H9 (cell line): Measurements from ENCODE around the gene NCAM1. TPM values are rescaled to one million over a fixed set of nuclear protein-coding genes. Genes with fewer than 3 reads are reported as not detected.

Source experiments
- DNase-seq: peaks from one replicate; pipeline ENCODE4 v3.0.0-alpha.2; 2017
- H2AFZ ChIP-seq: one replicate; pipeline ENCODE4 v1.6.1; 2013; ENCODE audit warnings: mild to moderate bottlenecking, low read length, control low read depth, moderate library complexity
- H2AK5ac ChIP-seq: 2 replicates; pipeline ENCODE4 v1.6.1; 2013; ENCODE audit warnings: low read length, control low read depth, mixed read lengths; ENCODE audit not compliant: insufficient read length
- H2BK120ac ChIP-seq: one replicate; pipeline ENCODE4 v1.6.1; 2013; ENCODE audit warnings: low read depth, mild to moderate bottlenecking, low read length, control low read depth, inconsistent platforms; ENCODE audit not compliant: poor library complexity, severe bottlenecking
- H2BK12ac ChIP-seq: 2 replicates; pipeline ENCODE4 v1.6.1; 2013; ENCODE audit warnings: low read length, control low read depth, mixed read lengths, low read depth; ENCODE audit not compliant: insufficient read length
- H2BK15ac ChIP-seq: 2 replicates; pipeline ENCODE4 v1.6.1; 2013; ENCODE audit warnings: low read depth, low read length, control low read depth
- H2BK20ac ChIP-seq: one replicate; pipeline ENCODE4 v1.6.1; 2013; ENCODE audit warnings: low read depth, mild to moderate bottlenecking, low read length, control low read depth, inconsistent platforms; ENCODE audit not compliant: poor library complexity, severe bottlenecking
- H2BK5ac ChIP-seq: 2 replicates; pipeline ENCODE4 v1.6.1; 2013; ENCODE audit warnings: low read length, control low read depth, mixed read lengths; ENCODE audit not compliant: insufficient read length
- H3K14ac ChIP-seq: 2 replicates; pipeline ENCODE4 v1.6.1; 2013; ENCODE audit warnings: low read length, control low read depth; ENCODE audit not compliant: insufficient read depth
- H3K18ac ChIP-seq: 2 replicates; pipeline ENCODE4 v1.6.1; 2013; ENCODE audit warnings: low read depth, mild to moderate bottlenecking, mixed read lengths, low read length, control low read depth; ENCODE audit not compliant: insufficient read length
- H3K23ac ChIP-seq: 2 replicates; pipeline ENCODE4 v1.6.1; 2013; ENCODE audit warnings: low read length, control low read depth, mixed read lengths, low read depth; ENCODE audit not compliant: insufficient read length
- H3K23me2 ChIP-seq: 2 replicates; pipeline ENCODE4 v1.6.1; 2013; ENCODE audit warnings: low read depth, mild to moderate bottlenecking, mixed read lengths, low read length, control low read depth; ENCODE audit not compliant: insufficient read length, poor library complexity, severe bottlenecking
- H3K27ac ChIP-seq: 2 replicates; pipeline ENCODE4 v1.5.1; 2013; ENCODE audit warnings: low read length, control low read depth, mixed read lengths, low read depth; ENCODE audit not compliant: insufficient read length
- H3K27me3 ChIP-seq: 2 replicates; pipeline ENCODE4 v1.6.1; 2013; ENCODE audit warnings: low read length, control low read depth, inconsistent platforms; ENCODE audit not compliant: insufficient read depth
- H3K4ac ChIP-seq: 2 replicates; pipeline ENCODE4 v1.6.1; 2013; ENCODE audit warnings: low read depth, mild to moderate bottlenecking, control low read depth, inconsistent platforms, low read length, moderate library complexity
- H3K4me1 ChIP-seq: 2 replicates; pipeline ENCODE4 v1.6.1; 2013; ENCODE audit warnings: low read length, control low read depth, inconsistent platforms; ENCODE audit not compliant: insufficient read depth
- H3K4me2 ChIP-seq: 2 replicates; pipeline ENCODE4 v1.6.1; 2013; ENCODE audit warnings: low read length, control low read depth, mixed read lengths; ENCODE audit not compliant: insufficient read length, insufficient read depth
- H3K56ac ChIP-seq: 2 replicates; pipeline ENCODE4 v1.6.1; 2013; ENCODE audit warnings: low read depth, mild to moderate bottlenecking, mixed read lengths, low read length, control low read depth; ENCODE audit not compliant: insufficient read length
- H3K79me1 ChIP-seq: 2 replicates; pipeline ENCODE4 v1.6.1; 2013; ENCODE audit warnings: low read depth, mild to moderate bottlenecking, moderate library complexity, low read length, control low read depth, inconsistent platforms; ENCODE audit not compliant: insufficient read depth, poor library complexity, severe bottlenecking
- H3K79me2 ChIP-seq: 2 replicates; pipeline ENCODE4 v1.6.1; 2013; ENCODE audit warnings: low read length, control low read depth, inconsistent platforms; ENCODE audit not compliant: insufficient read depth
- H3K9ac ChIP-seq: 2 replicates; pipeline ENCODE4 v1.6.1; 2013; ENCODE audit warnings: low read length, control low read depth, mixed read lengths; ENCODE audit not compliant: insufficient read length; ENCODE audit errors: extremely low read depth
- H3K9me3 ChIP-seq: one replicate; pipeline ENCODE4 v1.6.1; 2013; ENCODE audit warnings: low read depth, low read length, inconsistent platforms; ENCODE audit not compliant: control insufficient read depth
- H3T11ph ChIP-seq: one replicate; pipeline ENCODE4 v1.6.1; 2013; ENCODE audit warnings: mild to moderate bottlenecking, low read length, control low read depth, inconsistent platforms
- H4K20me1 ChIP-seq: one replicate; pipeline ENCODE4 v1.6.1; 2013; ENCODE audit not compliant: control insufficient read depth, insufficient read length, insufficient read depth
- H4K5ac ChIP-seq: 2 replicates; pipeline ENCODE4 v1.6.1; 2013; ENCODE audit warnings: low read depth, mild to moderate bottlenecking, mixed read lengths, low read length, control low read depth; ENCODE audit not compliant: insufficient read length
- H4K8ac ChIP-seq: replicated peaks from 2 replicates; pipeline ENCODE4 v1.6.1; 2013; ENCODE audit warnings: low read length, control low read depth, mixed read lengths, low read depth; ENCODE audit not compliant: insufficient read length
- H4K91ac ChIP-seq: 2 replicates; pipeline ENCODE4 v1.6.1; 2013; ENCODE audit warnings: low read depth, mild to moderate bottlenecking, moderate library complexity, mixed read lengths, low read length, control low read depth; ENCODE audit not compliant: insufficient read length
- H3K27ac Mint-ChIP-seq, 3 experiments: 2 replicates in 2 of 3; 3 replicates in 1 of 3; pipeline ENCODE4 v1.8.0; 2020 to 2021; ENCODE audit warnings: mixed read lengths in 3 of 3, mild to moderate bottlenecking in 1 of 3, moderate library complexity in 1 of 3
- H3K27me3 Mint-ChIP-seq: 2 replicates; pipeline ENCODE4 v1.8.0; 2021; ENCODE audit warnings: low read depth, mild to moderate bottlenecking, moderate library complexity, mixed read lengths
- H3K36me3 Mint-ChIP-seq, 3 experiments: 2 replicates in 2 of 3; 3 replicates in 1 of 3; pipeline ENCODE4 v1.8.0; 2020 to 2021; ENCODE audit warnings: low read depth in 3 of 3, mixed read lengths in 3 of 3; ENCODE audit not compliant: insufficient read depth in 1 of 3
- H3K4me1 Mint-ChIP-seq, 2 experiments: 2 replicates each; pipeline ENCODE4 v1.8.0; 2020; ENCODE audit warnings: mixed read lengths in 2 of 2
- H3K4me3 Mint-ChIP-seq, 2 experiments: 2 replicates in 1 of 2; 3 replicates in 1 of 2; pipeline ENCODE4 v1.8.0; 2020 to 2021; ENCODE audit warnings: mild to moderate bottlenecking in 2 of 2, mixed read lengths in 2 of 2, moderate library complexity in 1 of 2
- H3K9me3 Mint-ChIP-seq, 2 experiments: 2 replicates in 1 of 2; 3 replicates in 1 of 2; pipeline ENCODE4 v1.8.0; 2020; ENCODE audit warnings: mild to moderate bottlenecking in 2 of 2, mixed read lengths in 2 of 2, moderate library complexity in 1 of 2
- WGBS: extraction: QIAGEN DNeasy Blood & Tissue Kit; methylation state at CpG from one replicate; pipeline ENCODE4 v1.1.7; 2013; ENCODE audit warnings: missing lambda C conversion rate, low lambda C conversion rate, mixed read lengths; ENCODE audit not compliant: insufficient read length; ENCODE audit errors: extremely low coverage; 5-methylcytosine and 5-hydroxymethylcytosine counted together
- total RNA-seq: library from RNA; stranded (reverse); gene quantifications from 2 replicates; pipeline ENCODE4 v1.2.1, GENCODE V29; 2021
- TF ChIP-seq, protein P1 (sequence below): fragments of 200-600 bp; sonication (generic); conservative IDR thresholded peaks from 3 replicates; pipeline ENCODE4 v1.8.0; 2021; ENCODE audit warnings: antibody characterized with exemption, mild to moderate bottlenecking

NCAM1 gene
- total RNA-seq, 1 experiment from 2014 or later = 2.5 TPM

DNA sequence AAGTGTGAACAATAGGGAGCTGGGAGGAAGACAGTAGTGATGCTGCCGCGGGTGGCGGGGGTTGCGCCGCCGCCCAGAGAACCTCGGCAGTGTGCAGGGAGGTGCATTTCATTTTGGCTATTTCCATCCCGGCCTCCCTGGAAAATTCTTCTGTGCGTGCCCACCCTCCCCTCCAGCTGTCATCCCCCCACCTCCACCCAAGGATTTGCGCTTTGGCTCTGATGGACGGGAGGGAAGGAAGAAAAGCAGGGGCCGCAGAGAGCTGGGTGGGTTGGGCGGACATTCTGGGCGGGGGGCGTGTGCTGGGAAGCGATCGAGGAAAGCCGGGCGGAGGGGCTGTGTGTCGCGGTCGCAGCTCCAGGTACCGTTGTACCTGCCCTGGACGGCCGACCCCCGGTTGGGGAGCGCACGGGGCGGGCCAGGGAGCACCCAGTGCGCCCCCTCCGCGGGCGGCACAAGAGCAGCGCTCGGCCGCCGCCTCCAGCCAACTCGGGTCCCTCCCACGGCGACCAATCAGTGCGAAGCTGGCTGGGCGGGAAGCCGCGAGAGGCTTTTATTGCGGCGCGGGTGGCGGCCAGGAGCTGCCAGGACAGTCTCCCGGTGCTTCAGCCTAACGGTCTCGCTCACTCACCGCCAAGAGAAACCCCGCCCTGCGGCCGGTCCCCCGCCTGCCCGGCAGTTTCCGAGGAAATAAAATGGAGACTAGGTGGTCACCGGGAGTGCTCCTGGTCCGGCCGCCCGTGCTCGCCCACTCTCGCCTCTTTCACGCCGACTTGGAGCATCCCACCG, 1.6 kb downstream of the NCAM1 start:
- H3K23me2 ChIP-seq = peaks cover 21% of the 10 kb centered on the region
- H2BK20ac ChIP-seq = no peak overlapping the region
- no peak overlapping the region for H4K8ac ChIP-seq
- no peak overlapping the region for H4K91ac ChIP-seq
- Mint-ChIP-seq H3K4me3 (peak overlapping the region; percentile 84 to 96), H3K27me3 (peaks cover 75% of the 10 kb centered on the region), H3K36me3 (no peaks in the 10 kb centered on the region; a peak in 1 of 7 replicates), H3K9me3 (peaks cover 0 to 5% of the 10 kb centered on the region in 2 experiments; a peak in 1 of 5 replicates), H3K4me1 (peaks cover 11% of the 10 kb centered on the region in 2 experiments), H3K27ac (no peak overlapping the region)
- H2AFZ ChIP-seq = no peak overlapping the region
- no peaks in the 10 kb centered on the region for H3K79me1 ChIP-seq
- no peaks in the 10 kb centered on the region; the same call in 1 of the 2 replicates for H3K79me2 ChIP-seq
- TF ChIP-seq, protein P1, sequence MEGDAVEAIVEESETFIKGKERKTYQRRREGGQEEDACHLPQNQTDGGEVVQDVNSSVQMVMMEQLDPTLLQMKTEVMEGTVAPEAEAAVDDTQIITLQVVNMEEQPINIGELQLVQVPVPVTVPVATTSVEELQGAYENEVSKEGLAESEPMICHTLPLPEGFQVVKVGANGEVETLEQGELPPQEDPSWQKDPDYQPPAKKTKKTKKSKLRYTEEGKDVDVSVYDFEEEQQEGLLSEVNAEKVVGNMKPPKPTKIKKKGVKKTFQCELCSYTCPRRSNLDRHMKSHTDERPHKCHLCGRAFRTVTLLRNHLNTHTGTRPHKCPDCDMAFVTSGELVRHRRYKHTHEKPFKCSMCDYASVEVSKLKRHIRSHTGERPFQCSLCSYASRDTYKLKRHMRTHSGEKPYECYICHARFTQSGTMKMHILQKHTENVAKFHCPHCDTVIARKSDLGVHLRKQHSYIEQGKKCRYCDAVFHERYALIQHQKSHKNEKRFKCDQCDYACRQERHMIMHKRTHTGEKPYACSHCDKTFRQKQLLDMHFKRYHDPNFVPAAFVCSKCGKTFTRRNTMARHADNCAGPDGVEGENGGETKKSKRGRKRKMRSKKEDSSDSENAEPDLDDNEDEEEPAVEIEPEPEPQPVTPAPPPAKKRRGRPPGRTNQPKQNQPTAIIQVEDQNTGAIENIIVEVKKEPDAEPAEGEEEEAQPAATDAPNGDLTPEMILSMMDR = no peak
- no peak overlapping the region for H3K14ac ChIP-seq
- H3K27ac ChIP-seq = no peak overlapping the region
- no peaks in the 10 kb centered on the region for H3K9me3 ChIP-seq
- H3K18ac ChIP-seq = no peak overlapping the region
- H4K5ac ChIP-seq = no peak overlapping the region
- H3K4ac ChIP-seq = no peak overlapping the region
- H3K4me1 ChIP-seq = no peaks in the 10 kb centered on the region
- H2BK5ac ChIP-seq = no peak overlapping the region
- H3K23ac ChIP-seq = no peak overlapping the region
- peak; percentile 66 for DNase-seq
- no peak overlapping the region for H3T11ph ChIP-seq
- H2BK15ac ChIP-seq = no peak overlapping the region
- H4K20me1 ChIP-seq = no peaks in the 10 kb centered on the region
- H3K27me3 ChIP-seq = peaks cover 5% of the 10 kb centered on the region; the same call in 1 of the 2 replicates
- no peak overlapping the region for H3K9ac ChIP-seq
- H3K4me2 ChIP-seq = peak overlapping the region; percentile 85
- no CpG with 5 or more reads among the region's 67 CpGs for WGBS
- no peak overlapping the region for H3K56ac ChIP-seq
- H2BK120ac ChIP-seq = no peak overlapping the region
- no peak overlapping the region for H2AK5ac ChIP-seq
- no peak overlapping the region for H2BK12ac ChIP-seq
